Sciatic nerve (tissue), 2 donors: ENCODE measurements around the gene RER1. TPM values are rescaled to one million over a fixed set of nuclear protein-coding genes. Genes with fewer than 3 reads are reported as not detected.

Experiments used
- ATAC-seq: fragments of 200-7000 bp; cut with Tn5 transposase; one replicate; pipeline ENCODE4 v1.9.1; 2020; ENCODE audit warnings: mild to moderate bottlenecking, moderate library complexity
- DNase-seq: peaks from one replicate; pipeline ENCODE4 v3.0.0-alpha.2; 2020; ENCODE audit warnings: low spot score
- intact Hi-C: fragments of 100-400 bp; cut with DNase I; formaldehyde crosslinking; loops from one replicate; pipeline ENCODE4 v1.14.2; 2022
- total RNA-seq: library from RNA; stranded (reverse); fragmentation: NEBNext Ultra II Directional; extraction: Animal tissue kit (Norgen Biotek cat#: 25700); gene quantifications from one replicate; pipeline ENCODE4 v1.2.1, GENCODE V29; 2021
- donor health status: DM: no; HTN: no; CAD: no.
- donor health status: DM: no; HTN: no; CAD: no.

The RER1 gene, protein sequence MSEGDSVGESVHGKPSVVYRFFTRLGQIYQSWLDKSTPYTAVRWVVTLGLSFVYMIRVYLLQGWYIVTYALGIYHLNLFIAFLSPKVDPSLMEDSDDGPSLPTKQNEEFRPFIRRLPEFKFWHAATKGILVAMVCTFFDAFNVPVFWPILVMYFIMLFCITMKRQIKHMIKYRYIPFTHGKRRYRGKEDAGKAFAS
- 87.3 TPM for total RNA-seq

GRCh38 chr1:2391041-2391930, at the start of gene RER1, which contains the start of gene MORN1:
TSS of gene RER1 (plus strand) at chr1:2391841. CDS start at chr1:2395791, 3,950 bp downstream.
TSS of gene MORN1 (minus strand) at chr1:2391554. CDS start at chr1:2391533, 21 bp downstream.
- peak; percentile 100 for DNase-seq
- intact Hi-C loops = no loop called here
- peak; percentile 99 for ATAC-seq

DNA sequence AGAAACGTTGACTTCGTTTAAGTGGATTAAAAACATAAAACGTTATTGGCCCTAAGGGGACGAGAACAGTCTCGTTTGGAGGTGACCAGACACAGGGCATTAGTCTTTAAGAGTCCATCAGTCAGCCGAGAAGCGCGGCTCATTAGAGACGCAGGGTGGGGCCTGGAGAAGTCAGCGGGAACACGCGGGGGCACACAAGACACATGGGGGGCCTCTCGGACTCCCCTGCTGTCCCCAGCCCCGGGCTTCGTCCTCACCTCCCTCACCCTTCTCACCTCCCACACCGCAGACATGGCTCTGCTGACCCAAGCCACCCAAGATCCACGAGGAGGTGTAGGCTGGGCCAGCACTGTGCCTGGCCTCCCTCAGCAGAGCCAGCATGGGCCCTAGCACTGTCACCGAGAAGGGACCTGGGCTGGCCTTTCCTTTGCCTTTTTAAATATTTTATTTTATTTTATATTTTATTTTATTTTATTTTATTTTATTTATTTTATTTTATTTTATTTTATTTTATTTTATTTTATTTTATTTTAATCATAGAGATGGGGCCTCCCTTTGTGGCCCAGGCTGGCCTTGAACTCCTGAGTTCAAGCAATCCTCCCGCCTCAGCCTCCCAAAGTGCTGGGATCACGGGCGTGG, 49.1 kb upstream of the RER1 start:
- DNase-seq (no peak), ATAC-seq (no peak)
- intact Hi-C loops = no loop called here

DNA sequence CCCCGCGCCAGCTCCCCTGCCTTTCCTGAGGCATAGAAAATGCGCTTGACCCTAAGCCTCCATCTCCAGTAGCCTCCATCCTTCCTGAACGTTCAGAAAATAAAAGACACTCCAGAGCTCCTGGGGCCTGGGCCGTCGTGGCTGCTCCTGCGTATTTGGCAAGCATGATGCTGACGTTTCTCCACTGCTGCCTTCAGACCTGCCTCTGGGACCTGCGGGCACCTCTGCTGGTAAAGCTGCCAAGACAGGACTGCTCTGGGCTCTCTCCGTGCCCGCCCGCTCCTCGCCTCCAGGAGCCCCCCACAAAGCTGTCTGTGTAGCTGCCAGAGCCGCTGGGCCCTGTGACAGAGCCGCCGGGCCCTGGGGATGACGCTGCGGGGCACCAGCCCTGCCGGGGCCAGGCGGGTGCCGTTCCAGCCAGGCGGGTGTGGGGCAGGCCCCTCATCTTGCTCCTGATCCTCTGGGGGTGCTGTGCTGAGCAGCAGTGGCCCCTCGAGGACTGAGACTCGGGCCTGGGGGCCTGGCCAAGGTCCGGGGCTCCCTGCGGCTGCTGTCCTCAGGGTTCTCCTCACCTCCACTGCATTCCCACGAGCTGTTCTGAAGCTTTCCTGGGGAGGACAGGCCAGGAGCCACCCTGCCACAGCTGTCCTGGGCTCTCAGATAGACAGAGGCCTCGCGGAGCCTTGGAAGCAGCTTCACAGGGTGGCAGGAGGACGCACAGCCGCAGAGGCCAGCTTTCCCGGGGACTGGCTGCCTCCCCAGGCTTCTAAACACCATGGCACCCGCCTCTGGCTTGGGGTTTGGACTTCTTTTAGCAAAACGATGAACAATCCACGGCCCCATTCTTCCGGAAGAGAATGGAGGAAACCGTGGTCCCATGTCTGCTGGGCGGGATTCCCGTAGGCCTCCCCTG, 48.4 kb upstream of the RER1 start:
- ATAC-seq (no peak), DNase-seq (no peak)
- intact Hi-C loops = no loop called here

GRCh38 chr1:2344121-2344681, 47.4 kb upstream of the RER1 start:
- intact Hi-C loops = no loop called here
- DNase-seq = peak; percentile 52
- no peak for ATAC-seq

DNA sequence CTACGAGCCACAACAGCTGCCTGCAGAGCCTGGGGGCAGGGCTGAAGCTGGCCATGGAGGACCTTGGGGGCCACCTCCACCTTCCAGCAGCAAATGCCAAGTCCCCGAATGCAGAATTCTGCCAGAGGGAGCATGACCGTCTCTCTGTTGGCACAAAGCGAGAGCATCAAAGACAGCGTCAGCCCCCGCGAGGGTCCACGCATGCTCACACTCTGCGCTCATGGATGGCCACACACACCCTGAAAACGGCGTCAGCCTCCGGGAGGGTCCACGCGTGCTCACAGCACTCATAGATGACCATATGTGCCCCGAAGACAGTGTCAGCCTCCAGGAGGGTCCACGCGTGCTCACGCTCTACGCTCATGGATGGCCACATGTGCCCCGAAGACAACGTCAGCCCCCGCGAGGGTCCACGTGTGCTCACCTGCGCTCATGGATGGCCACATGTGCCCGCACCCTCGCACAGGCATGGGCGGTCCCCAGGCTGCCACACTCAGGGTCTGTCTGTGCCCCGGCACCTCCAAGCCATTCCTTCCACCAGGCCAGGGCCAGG, 46.8 kb upstream of the RER1 start:
- intact Hi-C loops = no loop called here
- DNase-seq = peak; percentile 50
- ATAC-seq = no peak

DNA sequence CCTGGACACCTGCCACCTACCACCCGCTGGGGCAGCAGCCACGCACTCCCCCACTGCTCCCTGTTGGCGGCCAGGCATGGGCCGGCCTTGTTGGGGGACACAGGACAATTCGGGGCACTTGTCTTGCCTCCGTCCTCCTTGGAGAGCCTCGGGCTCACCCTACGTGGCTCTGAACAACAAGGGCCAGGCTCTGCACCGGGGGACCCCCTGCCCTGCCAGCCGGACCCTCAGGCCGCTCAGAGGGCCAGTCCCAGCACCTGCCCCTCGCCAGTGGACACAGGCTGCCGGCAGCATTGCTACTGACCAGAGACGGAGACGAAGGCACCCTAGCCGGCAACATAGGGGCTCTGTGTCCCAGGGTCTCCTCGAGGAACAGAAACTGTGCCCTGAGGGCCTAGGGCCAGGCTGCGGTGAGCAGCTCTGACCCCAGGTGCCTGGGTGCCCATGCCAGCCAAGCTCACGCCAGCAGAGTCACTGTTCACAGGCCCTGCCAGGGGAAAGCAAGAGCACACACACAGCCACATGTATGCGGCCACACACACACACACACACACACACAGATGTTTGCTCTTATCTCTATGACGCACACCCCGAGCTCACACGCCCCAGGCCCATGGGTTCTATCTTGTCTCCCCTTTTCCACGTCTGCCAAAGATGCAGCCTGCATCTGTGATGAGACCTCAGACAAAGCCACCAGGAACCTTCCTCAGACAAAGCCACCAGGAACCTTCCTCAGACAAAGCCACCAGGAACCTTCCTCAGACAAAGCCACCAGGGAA, 46.2 kb upstream of the RER1 start:
- intact Hi-C loops = no loop called here
- no peak for ATAC-seq
- peak; percentile 41 for DNase-seq

- intact Hi-C loops = no loop called here
- ATAC-seq (no peak), DNase-seq (peak; percentile 48)
These were observed 44.8 kb upstream of the RER1 start for GRCh38 chr1:2346691-2347408.

- ATAC-seq (no peak), DNase-seq (peak; percentile 36)
- intact Hi-C loops = no loop called here
These were observed 44.2 kb upstream of the RER1 start for GRCh38 chr1:2347409-2347785.

DNA sequence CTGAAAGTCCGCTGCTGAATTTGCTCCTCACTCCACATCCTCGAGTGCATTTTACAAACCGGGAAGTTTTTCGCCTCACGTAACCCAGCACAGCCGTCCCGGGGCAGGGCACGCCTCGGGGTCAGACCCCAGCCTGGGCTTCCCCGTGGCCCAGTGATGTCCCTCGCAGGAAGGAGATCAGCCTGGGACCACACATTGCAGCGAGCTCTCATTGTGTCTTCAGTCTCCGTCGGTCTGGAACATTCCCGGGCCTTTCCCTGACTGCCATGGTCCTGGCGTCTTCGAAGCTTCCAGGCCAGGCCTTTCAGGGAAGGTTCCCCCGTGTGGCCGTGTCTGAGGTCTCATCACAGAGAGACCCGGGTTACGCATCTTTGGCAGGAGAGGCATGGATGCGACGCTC, 43.7 kb upstream of the RER1 start:
- ATAC-seq = no peak
- peak; percentile 53 for DNase-seq
- intact Hi-C loops = no loop called here

DNA sequence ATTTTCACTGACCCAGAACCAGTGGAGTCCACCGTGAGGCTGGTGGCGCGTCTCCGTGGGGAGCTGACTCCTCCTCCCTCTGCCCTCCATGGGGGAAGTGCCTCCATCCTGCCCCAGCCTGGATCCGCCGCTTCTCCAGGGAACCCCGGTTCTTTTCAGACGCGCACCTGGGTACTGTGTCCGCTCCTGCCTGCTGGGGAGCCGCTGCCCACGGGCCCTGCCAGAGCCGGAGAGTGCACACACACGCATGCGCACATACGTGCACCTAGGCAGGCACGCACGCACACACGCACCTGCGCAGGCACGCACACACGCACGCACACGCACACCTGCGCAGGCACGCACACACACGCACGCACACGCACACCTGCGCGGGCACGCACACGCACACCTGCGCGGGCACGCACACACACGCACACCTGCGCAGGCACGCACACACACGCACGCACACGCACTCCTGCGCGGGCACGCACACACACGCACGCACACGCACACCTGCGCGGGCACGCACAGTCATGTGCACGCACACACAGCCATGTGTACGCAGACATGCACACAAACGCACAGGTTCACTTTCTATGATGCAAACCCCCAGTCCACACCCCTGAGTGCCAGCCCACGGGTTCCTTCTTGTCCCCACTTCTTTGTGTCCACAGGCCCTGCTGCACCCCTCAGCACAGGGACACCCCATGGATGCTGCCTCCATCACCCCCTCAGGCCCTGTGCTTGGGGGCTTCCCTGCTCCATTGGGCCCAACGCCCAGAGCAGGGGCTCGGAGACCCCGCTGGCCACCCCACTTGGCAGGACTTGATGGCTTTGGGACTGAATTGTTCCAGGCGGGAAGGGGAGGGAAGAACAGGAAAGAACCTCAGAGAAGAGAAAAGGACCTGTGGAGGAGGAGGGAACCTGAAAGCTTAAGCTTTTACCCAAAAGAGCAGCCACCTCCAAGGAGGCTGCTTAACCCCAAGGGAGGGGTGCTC, 43.0 kb upstream of the RER1 start:
- DNase-seq = peak; percentile 27
- intact Hi-C loops = no loop called here
- no peak for ATAC-seq

- DNase-seq (peak; percentile 25), ATAC-seq (no peak)
- intact Hi-C loops = no loop called here
These were observed 41.8 kb upstream of the RER1 start for GRCh38 chr1:2349806-2350205.

- ATAC-seq (no peak), DNase-seq (peak; percentile 22)
- intact Hi-C loops = no loop called here
These were observed 41.1 kb upstream of the RER1 start for GRCh38 chr1:2350501-2350900.

DNA sequence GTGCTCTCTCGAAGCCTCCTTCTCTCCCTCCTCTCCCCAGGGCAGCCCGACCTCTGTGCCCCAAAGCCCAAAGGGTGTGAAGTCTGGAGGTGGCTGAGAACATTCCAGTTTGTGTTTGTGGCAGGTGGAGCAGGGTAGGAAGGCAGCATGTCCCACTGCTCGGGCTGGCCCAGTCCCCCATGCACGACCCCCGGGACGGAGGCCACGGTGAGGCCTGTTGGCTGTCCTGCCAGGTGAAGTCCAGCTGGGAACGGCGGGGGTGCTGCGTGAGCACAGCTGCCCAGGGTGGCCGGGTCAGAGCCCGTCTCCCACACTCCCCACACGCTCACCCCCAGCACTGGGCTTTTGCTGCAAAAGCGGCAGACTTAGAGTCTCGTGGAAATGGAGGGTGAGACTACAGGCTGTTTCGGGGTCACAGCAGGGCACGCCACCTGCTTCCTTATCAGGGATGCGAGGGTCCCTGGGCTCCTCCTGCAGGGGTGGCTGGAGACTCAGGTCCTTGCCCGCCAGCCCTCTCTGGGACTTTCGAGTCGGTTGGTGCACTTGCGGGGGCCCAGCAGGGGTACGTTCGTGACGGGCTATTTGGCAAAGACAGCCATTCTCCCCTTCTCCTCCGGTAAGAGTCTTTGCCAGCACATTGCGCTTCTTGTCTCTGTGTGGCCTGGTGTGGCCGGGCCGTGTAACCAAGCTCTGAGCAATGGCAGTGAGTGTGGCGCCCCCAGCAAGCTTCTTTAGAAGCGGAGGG, 40.6 kb upstream of the RER1 start:
- ATAC-seq = no peak
- intact Hi-C loops = no loop called here
- DNase-seq = peak; percentile 52

DNA sequence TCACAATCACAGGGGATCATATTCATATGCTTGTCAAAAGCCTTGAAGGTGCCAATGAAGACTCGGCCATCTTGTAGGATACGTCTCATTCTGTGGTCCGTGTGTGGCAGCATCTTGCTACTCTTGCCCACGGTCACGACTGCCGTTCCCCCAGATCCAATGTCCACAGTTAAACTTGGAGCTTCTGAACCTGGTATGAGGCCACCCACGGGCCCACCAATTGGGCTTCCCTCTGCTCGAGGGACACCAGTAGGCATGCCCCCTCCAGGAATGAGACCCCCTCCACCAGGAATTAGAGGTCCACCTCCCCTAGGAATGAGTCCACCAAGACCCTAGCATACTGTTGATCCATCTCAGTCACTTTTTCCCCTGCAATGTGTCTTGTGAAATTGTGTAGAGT, 39.9 kb upstream of the RER1 start:
- DNase-seq (peak; percentile 32), ATAC-seq (no peak)
- intact Hi-C loops = no loop called here

DNA sequence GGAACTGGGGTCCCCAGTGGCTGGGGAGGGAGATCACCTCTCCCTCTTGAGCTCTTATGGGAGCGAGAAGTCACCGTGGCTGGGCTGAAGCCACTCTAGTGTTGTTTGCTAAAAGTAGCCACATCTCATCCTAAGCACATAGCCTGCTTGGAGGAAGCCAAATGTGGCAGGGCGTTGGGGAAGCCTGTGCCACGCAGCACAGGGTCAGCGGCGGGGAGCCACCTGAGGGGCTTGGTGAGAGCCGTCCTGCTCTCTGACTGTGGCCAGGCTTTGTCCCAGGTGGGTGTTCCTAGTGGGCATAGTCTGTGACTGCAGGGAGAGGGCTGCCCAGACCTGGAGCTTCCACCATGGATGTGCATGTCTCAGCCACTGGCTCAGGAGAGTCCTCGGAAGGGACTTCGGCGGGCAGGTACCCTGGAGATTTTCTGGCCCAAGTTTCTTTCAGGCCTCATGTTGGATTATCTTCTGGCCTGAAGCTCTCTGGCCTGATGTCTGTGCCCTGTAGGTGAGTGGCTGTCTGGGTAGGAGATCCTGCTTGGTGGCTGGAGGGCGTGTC, 39.2 kb upstream of the RER1 start:
- DNase-seq = no peak
- ATAC-seq = peak; percentile 20
- intact Hi-C loops = no loop called here
